IPS-20b (cell line): ENCODE results near the gene DNAJC25.

Source experiments
- H3K27ac ChIP-seq: one replicate; pipeline ENCODE4 v1.5.1; 2013; ENCODE audit warnings: low read length
- H3K27me3 ChIP-seq: 2 replicates; pipeline ENCODE4 v1.6.1; 2013; ENCODE audit warnings: mild to moderate bottlenecking, low read length, inconsistent platforms; ENCODE audit not compliant: insufficient read depth
- H3K36me3 ChIP-seq: 2 replicates; pipeline ENCODE4 v1.6.1; 2013; ENCODE audit warnings: low read depth, mild to moderate bottlenecking, inconsistent platforms, low read length, moderate library complexity; ENCODE audit not compliant: insufficient read depth
- H3K4me1 ChIP-seq: 2 replicates; pipeline ENCODE4 v1.6.1; 2013; ENCODE audit warnings: mild to moderate bottlenecking, control low read depth, inconsistent platforms, low read length, moderate library complexity; ENCODE audit not compliant: insufficient read depth
- H3K4me3 ChIP-seq: 2 replicates; pipeline ENCODE4 v1.5.1; 2013; ENCODE audit warnings: mild to moderate bottlenecking, low read length, inconsistent platforms
- H3K9ac ChIP-seq: 2 replicates; pipeline ENCODE4 v1.6.1; 2013; ENCODE audit warnings: low read depth, mild to moderate bottlenecking, inconsistent platforms, low read length, moderate library complexity
- H3K9me3 ChIP-seq: 2 replicates; pipeline ENCODE4 v1.6.1; 2013; ENCODE audit warnings: mild to moderate bottlenecking, low read depth, low read length, inconsistent platforms; ENCODE audit not compliant: insufficient read depth

Gene DNAJC25

DNA sequence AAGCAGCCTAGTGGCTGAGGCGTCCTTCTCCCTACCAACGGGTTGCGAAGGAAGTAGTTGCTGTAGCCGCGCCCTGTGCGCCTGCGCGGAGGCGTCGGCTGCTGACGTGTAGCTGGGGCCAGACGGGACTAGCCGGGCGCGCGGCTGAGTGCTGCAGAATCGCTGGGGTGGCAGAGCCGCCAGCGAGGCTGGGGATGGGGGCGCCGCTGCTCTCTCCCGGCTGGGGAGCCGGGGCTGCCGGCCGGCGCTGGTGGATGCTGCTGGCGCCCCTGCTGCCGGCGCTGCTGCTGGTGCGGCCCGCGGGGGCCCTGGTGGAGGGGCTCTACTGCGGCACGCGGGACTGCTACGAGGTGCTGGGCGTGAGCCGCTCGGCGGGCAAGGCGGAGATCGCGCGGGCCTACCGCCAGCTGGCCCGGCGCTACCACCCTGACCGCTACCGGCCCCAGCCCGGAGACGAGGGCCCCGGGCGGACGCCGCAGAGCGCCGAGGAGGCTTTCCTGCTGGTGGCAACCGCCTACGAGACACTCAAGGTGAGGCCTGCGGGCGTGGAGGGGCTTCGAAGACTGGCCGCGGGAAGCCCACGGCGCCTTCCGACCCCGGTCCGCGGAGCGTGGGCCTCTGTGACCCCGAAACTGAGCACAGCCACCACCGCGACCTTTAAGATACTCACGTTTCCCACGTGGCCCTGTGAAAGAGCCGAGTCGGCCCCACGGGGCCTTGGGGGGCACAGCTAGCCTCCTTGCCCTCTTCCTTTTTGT is at the start of gene DNAJC25:
DNAJC25 (plus strand) TSS at position 121 of the 758 bp plus-strand sequence; CDS start at position 195, 74 bp downstream.
- peak within 1 kb of the TSS; percentile 56 for H3K27ac ChIP-seq

GRCh38 chr9:111582888-111583287 is 48.2 kb upstream of the DNAJC25 start:
- Histone ChIP-seq H3K4me3 (no peak overlapping the region), H3K4me1 (no peaks in the 10 kb centered on the region), H3K9me3 (no peaks in the 10 kb centered on the region), H3K27ac (no peak overlapping the region), H3K27me3 (no peaks in the 10 kb centered on the region), H3K36me3 (peaks cover 52% of the 10 kb centered on the region), H3K9ac (no peak overlapping the region)

More for the DNA sequence above, at the start of gene DNAJC25:
- no peaks in the 10 kb centered on the region for H3K27me3 ChIP-seq
- peak within 1 kb of the TSS; percentile 91 for H3K9ac ChIP-seq
- H3K9me3 ChIP-seq = no peaks in the 10 kb centered on the region
- H3K4me3 ChIP-seq = peak within 1 kb of the TSS; percentile 95
- H3K4me1 ChIP-seq = peaks cover 10% of the 10 kb centered on the region
- no peaks in the 10 kb centered on the region for H3K36me3 ChIP-seq

GRCh38 chr9:111586378-111586777 is 44.8 kb upstream of the DNAJC25 start:
- Histone ChIP-seq H3K9me3 (no peaks in the 10 kb centered on the region), H3K27me3 (no peaks in the 10 kb centered on the region), H3K36me3 (peaks cover 40% of the 10 kb centered on the region), H3K9ac (no peak overlapping the region), H3K27ac (no peak overlapping the region), H3K4me1 (no peaks in the 10 kb centered on the region), H3K4me3 (no peak overlapping the region)

- H3K27ac ChIP-seq = no peak overlapping the region
- no peak overlapping the region for H3K4me3 ChIP-seq
- no peaks in the 10 kb centered on the region for H3K9me3 ChIP-seq
- H3K36me3 ChIP-seq = peaks cover 38% of the 10 kb centered on the region
- H3K9ac ChIP-seq = no peak overlapping the region
- H3K4me1 ChIP-seq = no peaks in the 10 kb centered on the region
- no peaks in the 10 kb centered on the region for H3K27me3 ChIP-seq
Measured at GRCh38 chr9:111588846-111589245, 42.3 kb upstream of the DNAJC25 start.

GRCh38 chr9:111597852-111598732 is 33.0 kb upstream of the DNAJC25 start:
- peaks cover 32% of the 10 kb centered on the region; the same call in 1 of the 2 replicates for H3K27me3 ChIP-seq
- no peaks in the 10 kb centered on the region for H3K9me3 ChIP-seq
- peak overlapping the region; percentile 87 for H3K4me3 ChIP-seq
- peak overlapping the region; percentile 73; the same call in 1 of the 2 replicates for H3K9ac ChIP-seq
- no peaks in the 10 kb centered on the region; the same call in 1 of the 2 replicates for H3K4me1 ChIP-seq
- H3K36me3 ChIP-seq = peaks cover 34% of the 10 kb centered on the region
- no peak overlapping the region for H3K27ac ChIP-seq

GRCh38 chr9:111598733-111599091 is 32.4 kb upstream of the DNAJC25 start:
- peaks cover 32% of the 10 kb centered on the region; the same call in 1 of the 2 replicates for H3K27me3 ChIP-seq
- peak overlapping the region; percentile 87 for H3K4me3 ChIP-seq
- no peaks in the 10 kb centered on the region; the same call in 1 of the 2 replicates for H3K4me1 ChIP-seq
- no peaks in the 10 kb centered on the region for H3K9me3 ChIP-seq
- H3K9ac ChIP-seq = peak overlapping the region; percentile 73
- H3K27ac ChIP-seq = no peak overlapping the region
- H3K36me3 ChIP-seq = peaks cover 28% of the 10 kb centered on the region

DNA sequence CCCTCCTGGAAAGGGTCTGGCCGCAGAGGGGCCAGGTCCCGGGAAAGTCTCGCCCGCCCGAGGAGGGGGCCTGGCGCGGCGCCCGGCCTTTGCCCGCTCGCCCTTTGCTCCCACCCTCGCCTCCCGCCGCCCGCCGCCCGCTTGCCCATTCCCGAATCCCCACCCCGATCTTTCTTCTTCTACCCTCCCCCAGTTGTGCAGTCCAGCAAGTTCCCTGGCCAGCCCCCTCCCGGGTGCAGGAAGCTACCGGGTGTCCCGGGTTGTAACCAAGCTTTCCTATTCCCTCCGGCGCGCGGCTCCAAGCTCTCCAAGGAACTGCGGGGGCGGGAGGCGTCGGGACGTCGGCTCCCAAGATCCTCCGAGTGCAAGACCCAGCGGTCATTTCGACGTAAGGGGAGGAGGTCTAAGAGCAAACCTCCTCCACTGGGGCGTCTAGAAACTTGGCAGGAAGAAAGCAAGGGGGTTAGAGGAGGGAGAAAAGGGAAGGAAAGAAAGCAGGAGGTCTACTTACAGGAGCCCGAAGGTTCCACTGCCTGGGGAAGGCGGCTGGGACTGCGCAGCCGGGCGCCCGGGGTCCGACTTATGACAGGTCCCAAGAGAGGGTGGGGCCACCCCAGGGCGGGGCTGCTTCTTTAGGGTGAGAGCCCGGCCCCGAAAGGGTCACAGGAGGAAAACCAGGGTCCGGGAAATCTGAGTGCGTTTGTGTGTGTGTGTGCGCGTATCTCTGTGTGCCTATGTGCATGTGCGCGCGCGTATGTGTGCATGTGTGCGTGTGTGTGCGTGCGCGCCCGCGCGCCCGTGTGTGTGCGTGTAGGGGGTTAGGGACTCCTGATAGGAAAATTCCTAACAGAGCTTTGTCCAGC is 31.8 kb upstream of the DNAJC25 start, which contains the start of gene PTGR1:
PTGR1 (minus strand) TSS at position 556 of the 863 bp plus-strand sequence. CDS start 2,225 bp downstream, outside the sequence.
- Histone ChIP-seq H3K27ac (no peak within 1 kb of the TSS), H3K9ac (peak within 1 kb of the TSS; percentile 73), H3K27me3 (peaks cover 32% of the 10 kb centered on the region; the same call in 1 of the 2 replicates), H3K4me3 (peak within 1 kb of the TSS; percentile 87), H3K9me3 (no peaks in the 10 kb centered on the region), H3K36me3 (peaks cover 22% of the 10 kb centered on the region), H3K4me1 (no peaks in the 10 kb centered on the region; the same call in 1 of the 2 replicates)

- Histone ChIP-seq H3K36me3 (peaks cover 20% of the 10 kb centered on the region), H3K9me3 (no peaks in the 10 kb centered on the region), H3K27ac (no peak overlapping the region), H3K27me3 (peaks cover 32% of the 10 kb centered on the region; the same call in 1 of the 2 replicates), H3K9ac (peak overlapping the region; percentile 73; the same call in 1 of the 2 replicates), H3K4me1 (no peaks in the 10 kb centered on the region; the same call in 1 of the 2 replicates), H3K4me3 (peak overlapping the region; percentile 87)
Measured at GRCh38 chr9:111599955-111600343, 31.2 kb upstream of the DNAJC25 start.

DNA sequence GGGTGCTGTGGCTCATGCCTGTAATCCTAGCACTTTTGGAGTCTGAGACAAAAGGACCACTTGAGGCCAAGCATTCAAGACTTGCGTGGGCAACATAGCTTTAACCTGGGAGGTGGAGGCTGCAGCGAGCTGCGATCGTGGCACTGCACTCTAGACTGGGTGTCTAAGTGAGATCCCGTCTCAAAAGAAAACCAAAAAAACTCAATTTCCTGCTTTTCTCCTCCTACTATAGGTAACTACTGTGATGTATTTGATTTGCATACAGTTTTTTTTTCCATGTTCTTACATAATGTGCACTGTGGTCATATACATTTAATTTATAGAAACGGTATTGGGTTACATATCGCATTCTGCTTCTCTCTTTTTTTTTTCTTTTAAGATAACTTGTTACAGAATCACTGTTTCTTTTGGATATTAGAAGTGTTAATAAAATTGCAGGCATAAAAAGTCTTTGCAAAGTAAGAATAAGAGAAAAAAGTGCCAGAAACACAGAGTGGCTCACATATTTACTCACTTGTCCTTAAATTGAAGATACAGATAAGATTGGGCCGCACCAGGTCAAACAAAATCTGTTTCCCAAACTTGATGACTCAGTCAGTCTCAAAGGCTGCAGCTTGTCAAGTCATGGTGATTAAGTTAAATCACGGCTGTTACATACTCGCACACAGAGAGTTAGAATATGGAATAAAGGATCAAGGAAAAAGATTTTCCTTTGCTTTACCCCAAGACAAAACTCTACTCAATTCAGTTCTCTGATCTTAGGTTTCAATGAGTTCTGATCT is 29.7 kb upstream of the DNAJC25 start:
- peaks cover 8% of the 10 kb centered on the region for H3K36me3 ChIP-seq
- no peaks in the 10 kb centered on the region for H3K9me3 ChIP-seq
- H3K27me3 ChIP-seq = peaks cover 32% of the 10 kb centered on the region; the same call in 1 of the 2 replicates
- H3K4me3 ChIP-seq = no peak overlapping the region
- no peak overlapping the region for H3K27ac ChIP-seq
- no peak overlapping the region for H3K9ac ChIP-seq
- H3K4me1 ChIP-seq = no peaks in the 10 kb centered on the region; the same call in 1 of the 2 replicates

DNA sequence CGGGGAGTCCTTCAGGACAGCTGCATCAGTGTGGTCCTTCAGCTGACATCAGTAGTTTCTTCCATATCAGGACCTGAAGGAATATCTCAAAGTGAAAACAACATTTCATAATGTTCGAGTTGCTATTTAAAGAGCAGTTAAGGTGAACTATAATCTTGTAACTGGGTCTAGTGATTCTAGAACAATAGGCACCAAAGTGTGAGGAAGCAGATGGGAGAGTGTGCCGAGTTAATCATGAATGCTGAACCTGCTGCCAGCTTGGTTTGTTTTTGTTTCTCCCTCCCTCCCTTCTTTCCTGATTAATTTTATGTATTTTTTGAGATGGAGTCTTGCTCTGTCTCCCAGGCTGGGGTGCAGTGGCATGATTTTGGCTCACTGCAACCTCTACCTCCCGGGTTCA is 28.1 kb upstream of the DNAJC25 start:
- Histone ChIP-seq H3K4me1 (no peaks in the 10 kb centered on the region), H3K9me3 (no peaks in the 10 kb centered on the region), H3K27me3 (peaks cover 31% of the 10 kb centered on the region; the same call in 1 of the 2 replicates), H3K27ac (no peak overlapping the region), H3K9ac (no peak overlapping the region), H3K36me3 (no peaks in the 10 kb centered on the region), H3K4me3 (no peak overlapping the region)
